ENCODE results near the gene RB1. TPM values are rescaled to one million over a fixed set of nuclear protein-coding genes. Genes with fewer than 3 reads are reported as not detected.

RB1 gene
- total and polyA plus RNA-seq, 8 donors = 32.1 to 53.1 (median 47.4) TPM

- Histone ChIP-seq H3K36me3 (no peaks in the 10 kb centered on the region), H3K4me1 (no peaks in the 10 kb centered on the region), H3K9me3 (no peaks in the 10 kb centered on the region), H3K27me3 (no peaks in the 10 kb centered on the region), H3K27ac (no peak overlapping the region), H3K4me3 (no peak overlapping the region)
- intact Hi-C loops (cut with DNase I) = no loop called here
- TF ChIP-seq, protein P1, sequence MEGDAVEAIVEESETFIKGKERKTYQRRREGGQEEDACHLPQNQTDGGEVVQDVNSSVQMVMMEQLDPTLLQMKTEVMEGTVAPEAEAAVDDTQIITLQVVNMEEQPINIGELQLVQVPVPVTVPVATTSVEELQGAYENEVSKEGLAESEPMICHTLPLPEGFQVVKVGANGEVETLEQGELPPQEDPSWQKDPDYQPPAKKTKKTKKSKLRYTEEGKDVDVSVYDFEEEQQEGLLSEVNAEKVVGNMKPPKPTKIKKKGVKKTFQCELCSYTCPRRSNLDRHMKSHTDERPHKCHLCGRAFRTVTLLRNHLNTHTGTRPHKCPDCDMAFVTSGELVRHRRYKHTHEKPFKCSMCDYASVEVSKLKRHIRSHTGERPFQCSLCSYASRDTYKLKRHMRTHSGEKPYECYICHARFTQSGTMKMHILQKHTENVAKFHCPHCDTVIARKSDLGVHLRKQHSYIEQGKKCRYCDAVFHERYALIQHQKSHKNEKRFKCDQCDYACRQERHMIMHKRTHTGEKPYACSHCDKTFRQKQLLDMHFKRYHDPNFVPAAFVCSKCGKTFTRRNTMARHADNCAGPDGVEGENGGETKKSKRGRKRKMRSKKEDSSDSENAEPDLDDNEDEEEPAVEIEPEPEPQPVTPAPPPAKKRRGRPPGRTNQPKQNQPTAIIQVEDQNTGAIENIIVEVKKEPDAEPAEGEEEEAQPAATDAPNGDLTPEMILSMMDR (IDR thresholded peaks at IDR 0.05) = no peak
- ATAC-seq (no peak), DNase-seq (no peak)
These were observed 8.9 kb upstream of the RB1 start for GRCh38 chr13:48294653-48295052.

- Histone ChIP-seq H3K27me3 (no peaks in the 10 kb centered on the region), H3K36me3 (no peaks in the 10 kb centered on the region), H3K27ac (no peak overlapping the region), H3K4me1 (no peaks in the 10 kb centered on the region), H3K9me3 (no peaks in the 10 kb centered on the region), H3K4me3 (no peak overlapping the region)
- intact Hi-C loops (cut with DNase I) = no loop called here
- no peak for DNase-seq
- no peak for ATAC-seq
- TF ChIP-seq, protein P1 (IDR thresholded peaks at IDR 0.05) = no peak
These were observed 8.3 kb upstream of the RB1 start for GRCh38 chr13:48295271-48295670.

DNA sequence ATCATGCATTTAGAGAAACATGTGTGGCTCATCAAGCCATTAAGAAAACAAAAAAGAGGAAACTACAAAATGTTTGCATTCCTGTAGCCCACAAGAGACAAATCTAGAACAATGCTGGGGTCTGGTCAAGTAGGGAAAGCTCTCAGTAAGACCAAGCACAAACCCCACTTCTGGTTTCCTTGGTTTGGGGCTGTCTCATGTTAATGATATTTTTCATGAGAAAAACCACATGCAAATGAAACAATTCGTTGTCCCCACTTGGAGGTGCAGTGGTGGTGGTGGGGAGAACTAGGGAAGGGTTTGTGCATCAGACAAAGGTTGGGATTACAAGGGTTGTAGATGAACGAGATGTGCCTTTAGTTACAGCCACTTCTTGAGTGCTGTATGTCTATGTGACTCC, 7.0 kb upstream of the RB1 start:
- no peaks in the 10 kb centered on the region for H3K36me3 ChIP-seq

DNA sequence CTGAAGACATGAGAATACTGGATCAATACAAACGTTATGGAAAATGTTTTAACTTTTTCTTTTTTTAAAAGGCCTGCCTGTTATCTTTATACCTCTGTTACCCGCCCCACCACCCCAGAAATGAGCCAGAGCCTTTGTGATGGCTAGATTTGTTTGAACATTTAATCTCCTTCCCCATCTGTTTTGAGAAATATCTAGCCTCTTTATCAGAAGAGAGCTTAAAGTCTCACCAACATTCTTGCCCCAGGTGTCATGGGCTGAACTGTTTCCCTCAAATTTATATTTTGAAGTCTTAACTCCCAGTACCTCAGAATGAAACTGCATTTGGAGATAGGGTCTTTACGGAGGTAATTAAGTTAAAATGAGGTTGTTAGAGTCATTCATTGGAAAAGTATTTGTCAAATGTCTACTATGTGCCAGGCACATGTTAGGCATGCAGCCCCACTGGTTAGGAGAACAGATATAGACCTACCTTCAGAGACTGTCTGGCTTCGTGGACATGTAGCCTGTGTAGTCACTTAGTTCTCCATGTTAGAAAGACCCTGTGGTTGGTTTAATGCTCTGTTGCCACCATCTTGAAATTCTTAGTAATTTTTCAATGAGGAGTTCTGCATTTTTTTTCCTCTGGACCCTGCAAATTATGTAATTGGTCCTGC, 6.3 kb upstream of the RB1 start:
- ATAC-seq (no peak), DNase-seq (no peak)
- Histone ChIP-seq H3K36me3 (no peaks in the 10 kb centered on the region), H3K27me3 (no peaks in the 10 kb centered on the region), H3K4me1 (peaks cover 0 to 2% of the 10 kb centered on the region in 2 donors), H3K27ac (no peak overlapping the region), H3K9me3 (no peaks in the 10 kb centered on the region), H3K4me3 (no peak overlapping the region)
- TF ChIP-seq, protein P1 (IDR thresholded peaks at IDR 0.05) = no peak
- intact Hi-C loops (cut with DNase I) = no loop called here

More for the DNA sequence above, 7.0 kb upstream of the RB1 start:
- Histone ChIP-seq H3K27ac (no peak overlapping the region), H3K4me3 (no peak overlapping the region), H3K4me1 (no peaks in the 10 kb centered on the region), H3K27me3 (no peaks in the 10 kb centered on the region), H3K9me3 (no peaks in the 10 kb centered on the region)
- no peak for DNase-seq
- TF ChIP-seq, protein P1 (IDR thresholded peaks at IDR 0.05) = no peak
- ATAC-seq = no peak
- intact Hi-C loops (cut with DNase I) = no loop called here

DNA sequence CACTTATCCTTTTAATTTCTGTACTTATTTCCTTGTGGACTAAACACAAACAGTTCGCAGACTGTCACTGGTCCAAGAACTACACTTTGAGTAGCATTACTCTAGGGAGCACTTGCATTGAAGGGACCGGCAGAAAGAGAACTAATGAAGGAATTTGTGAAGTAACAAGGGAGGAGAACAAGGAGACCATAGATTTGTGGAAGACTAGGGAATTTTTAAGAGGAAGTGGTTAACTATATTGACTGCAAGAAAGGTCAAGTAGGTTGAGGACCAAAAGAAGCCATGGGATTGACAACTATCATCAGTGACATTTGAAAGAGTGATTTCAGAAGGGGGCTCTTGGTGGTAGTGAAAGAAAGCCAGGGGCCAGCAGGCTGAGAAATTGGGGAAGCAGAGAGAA, 4.0 kb upstream of the RB1 start:
- H3K9me3 ChIP-seq = no peaks in the 10 kb centered on the region
- DNase-seq = no peak
- TF ChIP-seq, protein P1 (IDR thresholded peaks at IDR 0.05) = no peak

More for the DNA sequence above, 4.0 kb upstream of the RB1 start:
- intact Hi-C loops (cut with DNase I) = no loop called here
- Histone ChIP-seq H3K36me3 (no peaks in the 10 kb centered on the region), H3K27me3 (no peaks in the 10 kb centered on the region), H3K27ac (no peak overlapping the region), H3K4me1 (peaks cover 0 to 12% of the 10 kb centered on the region in 2 donors), H3K4me3 (no peak overlapping the region)
- no peak for ATAC-seq
